Peyer's patch (tissue), 4 donors: ENCODE results near the gene PNPLA1.

Source experiments
- POLR2A ChIP-seq, 2 donors: fragments of 450-650 bp; IDR thresholded peaks; one replicate each; pipeline ENCODE4 v1.5.1; 2017; ENCODE audit warnings: antibody characterized with exemption in 2 of 2, mild to moderate bottlenecking in 2 of 2, moderate library complexity in 2 of 2
- TF ChIP-seq, protein P1 (sequence below), 6 experiments: fragments of 450-650 bp in 4 of 6; fragments of 200-600 bp in 2 of 6; sonication (generic) in 1 of 6; IDR thresholded peaks; one replicate each; pipeline ENCODE4 v1.5.1; 2017 to 2019; ENCODE audit warnings: antibody characterized with exemption in 6 of 6, mild to moderate bottlenecking in 3 of 6, moderate library complexity in 1 of 6

DNA sequence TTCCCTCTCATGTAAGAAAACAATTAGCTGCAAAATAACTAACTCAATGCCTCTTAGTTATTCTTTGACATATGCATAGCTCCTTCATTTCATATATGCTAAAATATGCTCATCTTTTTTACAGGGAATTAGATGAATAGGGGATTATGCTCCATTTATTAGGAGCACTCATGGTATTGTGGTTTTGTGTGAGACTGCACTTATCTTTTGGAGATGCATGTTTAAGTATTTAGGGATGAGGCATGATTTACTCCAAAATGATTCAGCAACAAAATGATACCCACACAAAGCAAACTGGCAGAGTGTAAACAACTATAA, 58.0 kb downstream of the PNPLA1 start:
- TF ChIP-seq, protein P1, sequence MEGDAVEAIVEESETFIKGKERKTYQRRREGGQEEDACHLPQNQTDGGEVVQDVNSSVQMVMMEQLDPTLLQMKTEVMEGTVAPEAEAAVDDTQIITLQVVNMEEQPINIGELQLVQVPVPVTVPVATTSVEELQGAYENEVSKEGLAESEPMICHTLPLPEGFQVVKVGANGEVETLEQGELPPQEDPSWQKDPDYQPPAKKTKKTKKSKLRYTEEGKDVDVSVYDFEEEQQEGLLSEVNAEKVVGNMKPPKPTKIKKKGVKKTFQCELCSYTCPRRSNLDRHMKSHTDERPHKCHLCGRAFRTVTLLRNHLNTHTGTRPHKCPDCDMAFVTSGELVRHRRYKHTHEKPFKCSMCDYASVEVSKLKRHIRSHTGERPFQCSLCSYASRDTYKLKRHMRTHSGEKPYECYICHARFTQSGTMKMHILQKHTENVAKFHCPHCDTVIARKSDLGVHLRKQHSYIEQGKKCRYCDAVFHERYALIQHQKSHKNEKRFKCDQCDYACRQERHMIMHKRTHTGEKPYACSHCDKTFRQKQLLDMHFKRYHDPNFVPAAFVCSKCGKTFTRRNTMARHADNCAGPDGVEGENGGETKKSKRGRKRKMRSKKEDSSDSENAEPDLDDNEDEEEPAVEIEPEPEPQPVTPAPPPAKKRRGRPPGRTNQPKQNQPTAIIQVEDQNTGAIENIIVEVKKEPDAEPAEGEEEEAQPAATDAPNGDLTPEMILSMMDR (IDR thresholded peaks at IDR 0.05): no peak
- TF ChIP-seq POLR2A (IDR thresholded peaks at IDR 0.05): no peak
